HG03571 (cell line): ENCODE results near the gene GRIN2A.
A peak's percentile ranks its signal among the peaks of the same experiment; 100 is the strongest.

Experiments
- ATAC-seq: cut with Tn5 transposase; IDR thresholded peaks from one replicate; pipeline ENCODE4 v1.9.1; 2021; ENCODE audit not compliant: unreplicated experiment

Gene GRIN2A

GRCh38 chr16:10182222-10183053 is at the start of gene GRIN2A:
TSS of gene GRIN2A (minus strand) at chr16:10182428. CDS start at chr16:10180411, 2,017 bp downstream.
- no peak for ATAC-seq

- ATAC-seq, result no peak
Measured at GRCh38 chr16:10231563-10231962, 49.3 kb upstream of the GRIN2A start.

- ATAC-seq, result no peak
Measured at GRCh38 chr16:10228779-10229178, 46.6 kb upstream of the GRIN2A start.

- no peak for ATAC-seq
Measured at GRCh38 chr16:10226987-10227306, 44.7 kb upstream of the GRIN2A start.

GRCh38 chr16:10226141-10226986 is 44.1 kb upstream of the GRIN2A start:
- ATAC-seq, result no peak

- ATAC-seq, result no peak
Measured at GRCh38 chr16:10225653-10226052, 43.4 kb upstream of the GRIN2A start.

- no peak for ATAC-seq
Measured at GRCh38 chr16:10224850-10225249, 42.6 kb upstream of the GRIN2A start.

GRCh38 chr16:10220942-10221341 is 38.7 kb upstream of the GRIN2A start:
- no peak for ATAC-seq

GRCh38 chr16:10219742-10220141 is 37.5 kb upstream of the GRIN2A start:
- ATAC-seq, result no peak

- ATAC-seq, result no peak
Measured at GRCh38 chr16:10218490-10219206, 36.4 kb upstream of the GRIN2A start.

GRCh38 chr16:10213748-10214147 is 31.5 kb upstream of the GRIN2A start:
- ATAC-seq, result no peak

GRCh38 chr16:10210944-10211343 is 28.7 kb upstream of the GRIN2A start:
- ATAC-seq, result no peak

- ATAC-seq, result no peak
Measured at GRCh38 chr16:10206865-10207264, 24.6 kb upstream of the GRIN2A start.

GRCh38 chr16:10206215-10206614 is 24.0 kb upstream of the GRIN2A start:
- peak; percentile 72 for ATAC-seq

- no peak for ATAC-seq
Measured at GRCh38 chr16:10205688-10206087, 23.5 kb upstream of the GRIN2A start.

- no peak for ATAC-seq
Measured at GRCh38 chr16:10202649-10203048, 20.4 kb upstream of the GRIN2A start.

- ATAC-seq, result no peak
Measured at GRCh38 chr16:10200637-10201586, 18.7 kb upstream of the GRIN2A start.

GRCh38 chr16:10196999-10197398 is 14.8 kb upstream of the GRIN2A start:
- ATAC-seq, result no peak

- ATAC-seq, result no peak
Measured at GRCh38 chr16:10191096-10191495, 8.9 kb upstream of the GRIN2A start.

GRCh38 chr16:10189861-10190390 is 7.7 kb upstream of the GRIN2A start:
- ATAC-seq, result no peak
